Thoracic aorta (tissue), 2 donors: Measurements from ENCODE around the gene COL2A1. TPM values are rescaled to one million over a fixed set of nuclear protein-coding genes. Genes with fewer than 3 reads are reported as not detected.

Source experiments
- ATAC-seq: fragments of 150-250 bp; one replicate; pipeline ENCODE4 v1.8.0; 2017; ENCODE audit warnings: low read depth; ENCODE audit not compliant: insufficient number of reproducible peaks, low FRiP score
- DNase-seq: peaks from one replicate; pipeline ENCODE4 v3.0.0-alpha.2; 2020; ENCODE audit warnings: low spot score
- H3K27ac ChIP-seq, 2 donors: fragments of 200-600 bp; sonication (generic); 1 replicate in 1 of 2; 2 replicates in 1 of 2; pipeline ENCODE4 v1.5.1; 2016; ENCODE audit warnings: mild to moderate bottlenecking in 2 of 2, moderate library complexity in 2 of 2
- H3K27me3 ChIP-seq: fragments of 200-600 bp; sonication (generic); replicated peaks from 2 replicates; pipeline ENCODE4 v1.6.0; 2016; ENCODE audit warnings: mild to moderate bottlenecking; ENCODE audit not compliant: insufficient read depth
- H3K36me3 ChIP-seq: fragments of 200-600 bp; sonication (generic); one replicate; pipeline ENCODE4 v1.5.1; 2016
- H3K4me1 ChIP-seq, 2 donors: fragments of 200-600 bp; sonication (generic); 1 replicate in 1 of 2; 2 replicates in 1 of 2; pipeline versions ENCODE4 v1.5.1 to v1.6.0; 2016; ENCODE audit warnings: low read depth in 2 of 2, mild to moderate bottlenecking in 1 of 2; ENCODE audit not compliant: control insufficient read depth in 1 of 2
- H3K4me3 ChIP-seq: fragments of 200-600 bp; sonication (generic); 2 replicates; pipeline ENCODE4 v1.5.1; 2016; ENCODE audit warnings: mild to moderate bottlenecking
- H3K9me3 ChIP-seq: fragments of 200-600 bp; sonication (generic); 2 replicates; pipeline ENCODE4 v1.5.1; 2016
- CTCF ChIP-seq: fragments of 200-600 bp; sonication (generic); IDR thresholded peaks from one replicate; pipeline ENCODE4 v1.5.1; 2019; ENCODE audit warnings: antibody characterized with exemption
- total RNA-seq, 2 donors: library from RNA; depleted of rRNA; stranded (reverse); fragments of >200 nt; gene quantifications; one replicate each; pipeline versions ENCODE4 v1.1.0 to v1.2.3, GENCODE V29; 2016

Gene COL2A1
- total RNA-seq, 2 donors from 2014 or later = 0.14 TPM; not detected in 1

- no peak overlapping the region for H3K4me3 ChIP-seq
- no peak for TF ChIP-seq CTCF
- DNase-seq (no peak), ATAC-seq (no peak)
- no peak overlapping the region for H3K27ac ChIP-seq
- no peaks in the 10 kb centered on the region for H3K27me3 ChIP-seq
- H3K9me3 ChIP-seq = no peaks in the 10 kb centered on the region
- H3K36me3 ChIP-seq = no peaks in the 10 kb centered on the region
- no peaks in the 10 kb centered on the region for H3K4me1 ChIP-seq
Measured at GRCh38 chr12:47973870-47974269, 30.4 kb downstream of the COL2A1 start.

GRCh38 chr12:47972895-47973294, 31.4 kb downstream of the COL2A1 start:
- TF ChIP-seq CTCF = no peak
- DNase-seq (no peak), ATAC-seq (no peak)
- no peaks in the 10 kb centered on the region for H3K27me3 ChIP-seq
- H3K27ac ChIP-seq = no peak overlapping the region
- peaks cover 0 to 4% of the 10 kb centered on the region in 2 donors for H3K4me1 ChIP-seq
- no peak overlapping the region for H3K4me3 ChIP-seq
- no peaks in the 10 kb centered on the region for H3K36me3 ChIP-seq
- H3K9me3 ChIP-seq = no peaks in the 10 kb centered on the region

GRCh38 chr12:47970843-47971242, 33.4 kb downstream of the COL2A1 start:
- no peak overlapping the region for H3K27ac ChIP-seq
- no peak overlapping the region for H3K4me3 ChIP-seq
- DNase-seq (no peak), ATAC-seq (no peak)
- peaks cover 0 to 12% of the 10 kb centered on the region in 2 donors for H3K4me1 ChIP-seq
- no peak for TF ChIP-seq CTCF
- H3K27me3 ChIP-seq = no peaks in the 10 kb centered on the region
- H3K36me3 ChIP-seq = peaks cover 4% of the 10 kb centered on the region
- no peaks in the 10 kb centered on the region for H3K9me3 ChIP-seq

GRCh38 chr12:47969845-47970244, 34.4 kb downstream of the COL2A1 start:
- DNase-seq (no peak), ATAC-seq (no peak)
- peaks cover 0 to 22% of the 10 kb centered on the region in 2 donors for H3K4me1 ChIP-seq
- no peak overlapping the region for H3K27ac ChIP-seq
- no peaks in the 10 kb centered on the region for H3K27me3 ChIP-seq
- no peak for TF ChIP-seq CTCF
- peaks cover 4% of the 10 kb centered on the region for H3K36me3 ChIP-seq
- H3K4me3 ChIP-seq = no peak overlapping the region
- H3K9me3 ChIP-seq = no peaks in the 10 kb centered on the region

GRCh38 chr12:47967461-47968321, 36.6 kb downstream of the COL2A1 start:
- no peak overlapping the region for H3K27ac ChIP-seq

More at GRCh38 chr12:47967461-47968321, 36.6 kb downstream of the COL2A1 start:
- no peak for ATAC-seq
- Histone ChIP-seq H3K9me3 (no peaks in the 10 kb centered on the region), H3K36me3 (peaks cover 4% of the 10 kb centered on the region), H3K4me3 (no peak overlapping the region), H3K4me1 (peaks cover 7 to 30% of the 10 kb centered on the region in 2 donors), H3K27me3 (no peaks in the 10 kb centered on the region)
- no peak for DNase-seq
- no peak for TF ChIP-seq CTCF
